IMR-90 (cell line): Measurements from ENCODE around the gene MKRN2OS. TPM values are rescaled to one million over a fixed set of nuclear protein-coding genes. Genes with fewer than 3 reads are reported as not detected.

Experiments used
- ATAC-seq: fragments of 200-7000 bp; cut with Tn5 transposase; 2 replicates; pipeline ENCODE4 v1.9.1; 2020; ENCODE audit warnings: low read depth, mild to moderate bottlenecking, moderate library complexity
- BruUV-seq: library from RNA; stranded (reverse); fragments of 400-500 nt; replicated peaks from 2 replicates; lab custom pipeline; 2021; lab: Mats Ljungman, UMichigan
- CTCF ChIA-PET: fragments of 300-600 bp; formaldehyde crosslinking; extraction: SDS; loops from one replicate; lab custom pipeline; 2021; ENCODE audit warnings: antibody characterized with exemption; lab: Yijun Ruan, JAX
- POLR2A ChIA-PET: fragments of 300-600 bp; sonication (Branson Sonifier 250); formaldehyde crosslinking; loops from one replicate; lab custom pipeline; 2022; ENCODE audit warnings: antibody characterized with exemption; ENCODE audit not compliant: unreplicated experiment; lab: Charles Lee
- DNase-seq: peaks from one replicate; pipeline ENCODE4 v3.0.0; 2013
- H2AFZ ChIP-seq: replicated peaks from 2 replicates; pipeline ENCODE3; 2013; ENCODE audit warnings: low read length, mild to moderate bottlenecking; ENCODE audit not compliant: poor library complexity
- H2AK5ac ChIP-seq: 2 replicates; pipeline ENCODE4 v1.6.1; 2013; ENCODE audit warnings: low read depth, low read length, inconsistent platforms
- H2AK9ac ChIP-seq: replicated peaks from 2 replicates; pipeline ENCODE3; 2013; ENCODE audit warnings: mild to moderate bottlenecking, low read depth, low read length, moderate library complexity; ENCODE audit not compliant: poor library complexity
- H2BK120ac ChIP-seq: 2 replicates; pipeline ENCODE4 v1.6.1; 2013; ENCODE audit warnings: low read depth, low read length, inconsistent platforms
- H2BK15ac ChIP-seq: 3 replicates; pipeline ENCODE4 v1.6.1; 2013; ENCODE audit warnings: low read depth, low read length, inconsistent platforms
- H2BK20ac ChIP-seq: 2 replicates; pipeline ENCODE4 v1.6.1; 2013; ENCODE audit warnings: low read depth, mild to moderate bottlenecking, inconsistent platforms, low read length, moderate library complexity
- H2BK5ac ChIP-seq: 2 replicates; pipeline ENCODE4 v1.6.1; 2013; ENCODE audit warnings: mild to moderate bottlenecking, low read depth, low read length, inconsistent platforms; ENCODE audit not compliant: poor library complexity, severe bottlenecking
- H3K14ac ChIP-seq: replicated peaks from 2 replicates; pipeline ENCODE4 v1.6.1; 2013; ENCODE audit warnings: low read depth, low read length, inconsistent platforms
- H3K18ac ChIP-seq: 2 replicates; pipeline ENCODE4 v1.6.1; 2013; ENCODE audit warnings: low read depth, low read length, control low read depth
- H3K23ac ChIP-seq: 2 replicates; pipeline ENCODE4 v1.6.1; 2013; ENCODE audit warnings: low read depth, low read length, inconsistent platforms
- H3K27ac ChIP-seq: 2 replicates; pipeline ENCODE4 v1.5.1; 2013; ENCODE audit warnings: mild to moderate bottlenecking, control low read depth, low read length; ENCODE audit not compliant: insufficient read depth
- H3K27me3 ChIP-seq: 2 replicates; pipeline ENCODE4 v1.6.1; 2013; ENCODE audit warnings: low read length; ENCODE audit not compliant: control insufficient read depth, insufficient read depth
- H3K36me3 ChIP-seq: 2 replicates; pipeline ENCODE4 v1.6.1; 2013; ENCODE audit warnings: low read length, mixed read lengths; ENCODE audit not compliant: control insufficient read depth, insufficient read depth
- H3K4ac ChIP-seq: 2 replicates; pipeline ENCODE4 v1.6.1; 2013; ENCODE audit warnings: low read depth, low read length, inconsistent platforms
- H3K4me1 ChIP-seq: 2 replicates; pipeline ENCODE4 v1.6.1; 2013; ENCODE audit warnings: low read length, mixed read lengths; ENCODE audit not compliant: control insufficient read depth, insufficient read depth
- H3K4me2 ChIP-seq: 2 replicates; pipeline ENCODE4 v1.6.1; 2013; ENCODE audit warnings: low read depth, mild to moderate bottlenecking, control low read depth, low read length, moderate library complexity
- H3K4me3 ChIP-seq: 2 replicates; pipeline ENCODE4 v1.5.1; 2013; ENCODE audit warnings: low read depth, mild to moderate bottlenecking, control low read depth, low read length, moderate library complexity; ENCODE audit not compliant: insufficient read depth
- H3K56ac ChIP-seq: 2 replicates; pipeline ENCODE4 v1.6.1; 2013; ENCODE audit warnings: low read length, inconsistent platforms; ENCODE audit not compliant: insufficient read depth; ENCODE audit errors: extremely low read depth
- H3K79me1 ChIP-seq, 2 experiments: 2 replicates each; pipeline ENCODE4 v1.6.1; 2013; ENCODE audit warnings: low read length in 2 of 2, inconsistent platforms in 1 of 2, low read depth in 1 of 2
- H3K9ac ChIP-seq: 2 replicates; pipeline ENCODE4 v1.6.1; 2013; ENCODE audit warnings: low read depth, low read length, control low read depth
- H3K9me1 ChIP-seq: 2 replicates; pipeline ENCODE4 v1.6.1; 2013; ENCODE audit warnings: low read length, inconsistent platforms; ENCODE audit not compliant: insufficient read depth
- H3K9me3 ChIP-seq: 2 replicates; pipeline ENCODE4 v1.6.1; 2013; ENCODE audit warnings: low read length; ENCODE audit not compliant: control insufficient read depth, insufficient read depth
- H4K20me1 ChIP-seq: 2 replicates; pipeline ENCODE4 v1.6.1; 2013; ENCODE audit warnings: low read length, inconsistent platforms; ENCODE audit not compliant: insufficient read depth
- H4K5ac ChIP-seq: 2 replicates; pipeline ENCODE4 v1.6.1; 2013; ENCODE audit warnings: mild to moderate bottlenecking, low read depth, low read length, control low read depth
- H4K8ac ChIP-seq, 2 experiments: 2 replicates each; pipeline ENCODE4 v1.6.1; 2013; ENCODE audit warnings: low read depth in 2 of 2, low read length in 2 of 2, control low read depth in 1 of 2, inconsistent platforms in 1 of 2
- H4K91ac ChIP-seq: 2 replicates; pipeline ENCODE4 v1.6.1; 2013; ENCODE audit warnings: low read depth, low read length, inconsistent platforms; ENCODE audit not compliant: insufficient read depth
- BHLHE40 ChIP-seq: fragments of 150-350 bp; IDR thresholded peaks from 2 replicates; pipeline ENCODE4 v1.6.1; 2016; ENCODE audit warnings: mild to moderate bottlenecking, low read depth, low read length
- CEBPB ChIP-seq: IDR thresholded peaks from 2 replicates; pipeline ENCODE4 v1.6.1; 2012; ENCODE audit warnings: low read depth, low read length, improper control_type of control experiment
- CHD1 ChIP-seq: IDR thresholded peaks from 2 replicates; pipeline ENCODE4 v1.6.1; 2012; ENCODE audit warnings: low read depth, low read length, improper control_type of control experiment
- ELK1 ChIP-seq: fragments of 150-350 bp; IDR thresholded peaks from 2 replicates; pipeline ENCODE4 v1.6.1; 2016; ENCODE audit warnings: low read depth, mild to moderate bottlenecking, low read length, moderate library complexity, borderline replicate concordance
- FOS ChIP-seq: fragments of 150-350 bp; IDR thresholded peaks from 2 replicates; pipeline ENCODE4 v1.6.1; 2016; ENCODE audit warnings: low read depth, low read length
- MAFK ChIP-seq: IDR thresholded peaks from 2 replicates; pipeline ENCODE4 v1.6.1; 2012; ENCODE audit warnings: low read depth, low read length, improper control_type of control experiment
- MAZ ChIP-seq: IDR thresholded peaks from 2 replicates; pipeline ENCODE4 v1.6.1; 2012; ENCODE audit warnings: low read depth, mild to moderate bottlenecking, low read length, improper control_type of control experiment, moderate library complexity, borderline replicate concordance
- MXI1 ChIP-seq: IDR thresholded peaks from 2 replicates; pipeline ENCODE4 v1.6.1; 2012; ENCODE audit warnings: low read depth, mild to moderate bottlenecking, low read length, moderate library complexity, borderline replicate concordance
- NFE2L2 ChIP-seq: fragments of 150-350 bp; IDR thresholded peaks from 2 replicates; pipeline ENCODE4 v1.6.1; 2016; ENCODE audit warnings: low read depth, mild to moderate bottlenecking, low read length
- POLR2A ChIP-seq: IDR thresholded peaks from 2 replicates; pipeline ENCODE4 v1.6.1; 2012; ENCODE audit warnings: mild to moderate bottlenecking, low read depth, low read length
- RAD21 ChIP-seq: IDR thresholded peaks from 2 replicates; pipeline ENCODE4 v1.6.1; 2012; ENCODE audit warnings: low read length, improper control_type of control experiment
- RCOR1 ChIP-seq: IDR thresholded peaks from 2 replicates; pipeline ENCODE4 v1.6.1; 2012; ENCODE audit warnings: mild to moderate bottlenecking, low read length, improper control_type of control experiment; ENCODE audit not compliant: insufficient replicate concordance
- RFX5 ChIP-seq: IDR thresholded peaks from 2 replicates; pipeline ENCODE4 v1.8.0; 2012; ENCODE audit warnings: low read depth, mild to moderate bottlenecking, low read length, moderate library complexity
- SMC3 ChIP-seq: fragments of 150-350 bp; IDR thresholded peaks from 2 replicates; pipeline ENCODE4 v1.6.1; 2016; ENCODE audit warnings: low read depth, mild to moderate bottlenecking, antibody characterized with exemption, low read length, moderate library complexity
- WGBS, 2 experiments: methylation state at CpG; one replicate each; pipeline versions ENCODE4 v1.1.5 to v1.1.7; 2013; ENCODE audit warnings: missing lambda C conversion rate in 2 of 2; ENCODE audit not compliant: insufficient read length in 1 of 2; ENCODE audit errors: extremely low coverage in 2 of 2; 5-methylcytosine and 5-hydroxymethylcytosine counted together
- dilution Hi-C: fragments of 300-500 bp; cut with HindIII; formaldehyde crosslinking; loops from one replicate; pipeline ENCODE4 v1.14.3; 2018; ENCODE audit warnings: low sequenced_read_pairs; ENCODE audit not compliant: unreplicated experiment
- in situ Hi-C: fragments of 300-500 bp; cut with MboI; formaldehyde crosslinking; loops from 3 replicates; pipeline ENCODE4 v1.14.3; 2019; ENCODE audit warnings: low sequenced_read_pairs, inconsistent platforms, mixed read lengths
- intact Hi-C: fragments of 100-400 bp; cut with micrococcal nuclease; formaldehyde crosslinking; loops from 2 replicates; pipeline ENCODE4 v1.10.0; 2022
- polyA plus RNA-seq, 3 experiments: library from polyadenylated mRNA; depleted of rRNA; stranded (reverse); fragments of >200 nt; gene quantifications; 2 replicates each; pipeline ENCODE4 v1.2.3, GENCODE V29; 2012; ENCODE audit warnings: low replicate concordance in 1 of 3
- total RNA-seq: library from RNA; depleted of rRNA; stranded (reverse); fragments of >200 nt; gene quantifications from 2 replicates; pipeline ENCODE4 v1.2.3, GENCODE V29; 2012
- TF ChIP-seq, protein P1 (sequence below): conservative IDR thresholded peaks from 2 replicates; pipeline ENCODE4 v1.5.1; 2012; ENCODE audit warnings: mild to moderate bottlenecking, low read depth, low read length, improper control_type of control experiment

The MKRN2OS gene
- total and polyA plus RNA-seq, 2 of the 4 experiments (the other 2 are of a cell fraction) = not detected

DNA sequence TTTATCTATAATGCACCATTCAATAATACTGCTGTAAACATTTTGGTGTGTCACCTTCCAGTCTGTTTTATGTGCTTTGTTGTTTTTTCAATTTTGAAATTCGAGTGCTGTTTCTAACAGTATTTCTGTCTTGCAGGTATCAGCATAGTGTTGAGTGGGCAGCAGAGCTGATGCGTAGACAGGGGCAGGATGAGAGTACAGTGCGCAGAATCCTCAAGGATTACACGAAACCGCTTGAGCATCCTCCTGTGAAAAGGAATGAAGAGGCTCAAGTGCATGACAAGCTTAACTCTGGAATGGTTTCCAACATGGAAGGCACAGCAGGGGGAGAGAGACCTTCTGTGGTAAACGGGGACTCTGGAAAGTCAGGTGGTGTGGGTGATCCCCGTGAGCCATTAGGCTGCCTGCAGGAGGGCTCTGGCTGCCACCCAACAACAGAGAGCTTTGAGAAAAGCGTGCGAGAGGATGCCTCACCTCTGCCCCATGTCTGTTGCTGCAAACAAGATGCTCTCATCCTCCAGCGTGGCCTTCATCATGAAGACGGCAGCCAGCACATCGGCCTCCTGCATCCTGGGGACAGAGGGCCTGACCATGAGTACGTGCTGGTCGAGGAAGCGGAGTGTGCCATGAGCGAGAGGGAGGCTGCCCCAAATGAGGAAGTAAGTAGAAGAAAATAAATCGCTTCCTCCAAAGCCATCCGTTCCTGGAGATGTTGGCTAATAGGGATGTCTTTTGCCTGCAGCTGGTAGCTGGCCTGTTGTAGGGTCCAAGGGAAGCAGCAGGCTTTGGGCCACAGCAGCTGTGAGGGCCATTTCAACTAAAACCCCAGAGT lies 42.0 kb downstream of the MKRN2OS start:
- no peak overlapping the region for H2BK15ac ChIP-seq
- H4K91ac ChIP-seq = no peak overlapping the region
- H3K4me1 ChIP-seq = peaks cover 10% of the 10 kb centered on the region
- no peak overlapping the region for H2BK20ac ChIP-seq
- no peak overlapping the region for H3K56ac ChIP-seq
- peaks cover 0 to 3% of the 10 kb centered on the region in 2 experiments; a peak in 2 of 4 replicates for H3K79me1 ChIP-seq
- no peak overlapping the region for H3K4me3 ChIP-seq
- no peak overlapping the region for H3K27ac ChIP-seq
- POLR2A ChIA-PET = no interaction called here
- H4K8ac ChIP-seq = no peak overlapping the region
- ATAC-seq (no peak), DNase-seq (no peak)
- H3K27me3 ChIP-seq = no peaks in the 10 kb centered on the region
- H3K9ac ChIP-seq = no peak overlapping the region
- intact Hi-C loops (no loop called here), dilution Hi-C loops (no loop called here), in situ Hi-C loops (no loop called here)
- no peak overlapping the region for H3K4me2 ChIP-seq
- no peak overlapping the region for H2BK5ac ChIP-seq
- no peak overlapping the region for H2BK120ac ChIP-seq
- peaks cover 21% of the 10 kb centered on the region for H3K9me1 ChIP-seq
- no peak overlapping the region for H2AK9ac ChIP-seq
- no peaks in the 10 kb centered on the region for H3K9me3 ChIP-seq
- H4K5ac ChIP-seq = no peak overlapping the region
- H3K23ac ChIP-seq = no peak overlapping the region
- CTCF ChIA-PET = no interaction called here
- peaks cover 18% of the 10 kb centered on the region for H3K36me3 ChIP-seq
- 99% methylated on average over 8 of the region's 18 CpGs; no CpG with 5 or more reads in 1 of the 2 experiments for WGBS, 2 experiments
- no peak overlapping the region for H3K18ac ChIP-seq
- no peak overlapping the region for H3K4ac ChIP-seq
- H3K14ac ChIP-seq = no peak overlapping the region
- H4K20me1 ChIP-seq = peaks cover 6% of the 10 kb centered on the region; the same call in 1 of the 2 replicates
- H2AFZ ChIP-seq = no peak overlapping the region
- BruUV-seq = no TSS peak
- H2AK5ac ChIP-seq = no peak overlapping the region
- no peak for TF ChIP-seq NFE2L2
- TF ChIP-seq, protein P1, sequence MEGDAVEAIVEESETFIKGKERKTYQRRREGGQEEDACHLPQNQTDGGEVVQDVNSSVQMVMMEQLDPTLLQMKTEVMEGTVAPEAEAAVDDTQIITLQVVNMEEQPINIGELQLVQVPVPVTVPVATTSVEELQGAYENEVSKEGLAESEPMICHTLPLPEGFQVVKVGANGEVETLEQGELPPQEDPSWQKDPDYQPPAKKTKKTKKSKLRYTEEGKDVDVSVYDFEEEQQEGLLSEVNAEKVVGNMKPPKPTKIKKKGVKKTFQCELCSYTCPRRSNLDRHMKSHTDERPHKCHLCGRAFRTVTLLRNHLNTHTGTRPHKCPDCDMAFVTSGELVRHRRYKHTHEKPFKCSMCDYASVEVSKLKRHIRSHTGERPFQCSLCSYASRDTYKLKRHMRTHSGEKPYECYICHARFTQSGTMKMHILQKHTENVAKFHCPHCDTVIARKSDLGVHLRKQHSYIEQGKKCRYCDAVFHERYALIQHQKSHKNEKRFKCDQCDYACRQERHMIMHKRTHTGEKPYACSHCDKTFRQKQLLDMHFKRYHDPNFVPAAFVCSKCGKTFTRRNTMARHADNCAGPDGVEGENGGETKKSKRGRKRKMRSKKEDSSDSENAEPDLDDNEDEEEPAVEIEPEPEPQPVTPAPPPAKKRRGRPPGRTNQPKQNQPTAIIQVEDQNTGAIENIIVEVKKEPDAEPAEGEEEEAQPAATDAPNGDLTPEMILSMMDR = no peak
- no peak for TF ChIP-seq CHD1
- TF ChIP-seq POLR2A = no peak
- no peak for TF ChIP-seq RAD21
- TF ChIP-seq SMC3 = no peak
- TF ChIP-seq CEBPB = no peak
- no peak for TF ChIP-seq MAZ
- TF ChIP-seq MAFK = no peak
- no peak for TF ChIP-seq MXI1
- TF ChIP-seq RCOR1 = no peak
- TF ChIP-seq ELK1 = no peak
- TF ChIP-seq RFX5 = no peak
- TF ChIP-seq FOS = no peak
- TF ChIP-seq BHLHE40 = no peak
